Measurements from ENCODE around the gene GUK1.

DNA sequence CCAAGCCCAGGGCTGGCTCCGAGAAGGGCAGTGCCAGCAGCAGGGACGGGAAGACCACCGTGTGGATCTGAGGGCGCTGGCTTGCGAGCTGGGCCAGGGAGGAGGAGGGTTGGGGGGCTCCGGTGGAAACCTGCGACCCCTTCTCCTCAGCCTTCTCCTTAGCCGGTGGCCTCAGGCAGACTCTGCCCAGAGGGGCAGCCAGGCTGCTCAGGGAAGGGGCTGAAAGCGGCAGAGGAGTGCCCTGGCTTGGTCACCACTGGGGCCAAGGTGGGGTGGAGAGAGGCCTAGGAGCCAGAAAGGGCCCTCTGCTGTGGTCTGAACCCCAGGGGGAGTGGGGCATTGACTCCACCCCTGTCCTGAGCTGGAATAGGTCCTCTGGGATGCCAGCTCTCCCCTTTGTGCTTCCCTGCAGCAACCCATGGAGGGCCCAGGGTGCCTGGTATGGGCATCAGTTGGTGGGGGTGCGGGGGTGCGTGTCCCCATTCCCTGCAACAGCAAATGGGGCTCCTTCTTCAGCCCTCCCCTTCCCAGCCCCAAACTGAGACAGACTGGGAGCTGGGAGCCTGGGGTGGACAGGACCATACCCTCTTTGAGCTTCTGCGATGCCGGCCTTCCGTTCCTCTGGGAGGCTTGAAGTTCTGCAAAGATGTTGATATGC, 19.1 kb downstream of the GUK1 start:
- TF ChIP-seq ZNF274 (IDR thresholded peaks at IDR 0.05; ENCODE audit: low read depth, low read length) (no peak), YY1 (IDR thresholded peaks at IDR 0.05; ENCODE audit: insufficient read depth, insufficient read length) (no peak), SUZ12 (IDR thresholded peaks at IDR 0.05; ENCODE audit: extremely low read depth, insufficient read depth, insufficient read length) (no peak)
